Choroid plexus epithelial cell (primary cell): Measurements from ENCODE around the gene PGC.

Experiments used
- DNase-seq: peaks from one replicate; pipeline ENCODE4 v3.0.0-alpha.2; 2010; ENCODE audit warnings: low read depth
- H3K4me3 ChIP-seq: 2 replicates; pipeline ENCODE4 v1.5.1; 2011; ENCODE audit warnings: low read depth, mild to moderate bottlenecking, control low read depth, low read length, moderate library complexity
- TF ChIP-seq, protein P1 (sequence below): conservative IDR thresholded peaks from 2 replicates; pipeline ENCODE4 v1.5.1; 2011; ENCODE audit warnings: low read depth, mild to moderate bottlenecking, control low read depth, inconsistent platforms, low read length, moderate library complexity

The PGC gene

DNA sequence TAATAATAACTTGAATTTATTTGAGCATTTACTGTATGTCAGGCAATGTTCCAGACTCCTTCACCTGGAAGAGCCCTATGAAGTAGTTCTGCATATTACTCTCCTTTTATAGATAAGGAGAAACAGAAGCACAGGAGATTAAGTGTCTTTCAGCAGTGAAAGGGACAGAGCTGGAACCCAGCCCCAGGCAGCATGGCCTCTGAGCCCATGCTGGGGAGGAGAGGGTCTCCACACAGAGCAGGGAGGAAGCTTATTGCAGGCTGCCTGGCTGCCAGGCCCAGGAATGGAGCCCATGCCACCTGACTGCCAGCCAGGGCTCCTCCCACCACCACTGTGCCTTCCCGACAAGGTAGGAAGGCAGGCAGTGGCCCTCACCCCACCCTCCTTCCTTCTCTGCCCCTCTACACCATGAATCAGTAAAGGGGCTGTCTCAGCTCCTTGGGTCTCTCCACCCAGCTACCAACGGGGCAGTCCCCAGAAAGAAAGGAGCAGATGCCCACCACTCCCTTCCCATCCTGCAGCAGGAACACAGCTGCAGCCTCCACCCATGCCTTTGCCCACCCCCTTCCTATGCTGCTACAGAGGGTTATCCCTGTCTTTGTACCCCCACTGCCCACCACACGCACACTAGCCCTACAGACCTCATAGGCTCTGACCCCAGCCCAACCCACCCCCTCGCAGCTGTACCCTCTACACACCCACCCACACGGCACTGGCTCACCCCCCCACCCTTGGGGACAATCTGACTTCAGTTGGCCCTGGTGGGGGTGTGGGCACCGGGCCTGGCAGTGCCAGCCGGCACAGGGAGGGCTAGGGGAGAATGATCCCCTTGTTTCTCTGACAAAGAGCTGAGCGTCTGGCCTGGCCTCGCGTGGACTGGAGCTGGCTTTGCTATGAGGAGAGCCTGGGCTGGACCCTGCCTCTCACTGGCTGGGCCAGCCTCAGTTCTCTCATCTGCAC, 53.6 kb downstream of the PGC start:
- no peak overlapping the region for H3K4me3 ChIP-seq
- TF ChIP-seq, protein P1, sequence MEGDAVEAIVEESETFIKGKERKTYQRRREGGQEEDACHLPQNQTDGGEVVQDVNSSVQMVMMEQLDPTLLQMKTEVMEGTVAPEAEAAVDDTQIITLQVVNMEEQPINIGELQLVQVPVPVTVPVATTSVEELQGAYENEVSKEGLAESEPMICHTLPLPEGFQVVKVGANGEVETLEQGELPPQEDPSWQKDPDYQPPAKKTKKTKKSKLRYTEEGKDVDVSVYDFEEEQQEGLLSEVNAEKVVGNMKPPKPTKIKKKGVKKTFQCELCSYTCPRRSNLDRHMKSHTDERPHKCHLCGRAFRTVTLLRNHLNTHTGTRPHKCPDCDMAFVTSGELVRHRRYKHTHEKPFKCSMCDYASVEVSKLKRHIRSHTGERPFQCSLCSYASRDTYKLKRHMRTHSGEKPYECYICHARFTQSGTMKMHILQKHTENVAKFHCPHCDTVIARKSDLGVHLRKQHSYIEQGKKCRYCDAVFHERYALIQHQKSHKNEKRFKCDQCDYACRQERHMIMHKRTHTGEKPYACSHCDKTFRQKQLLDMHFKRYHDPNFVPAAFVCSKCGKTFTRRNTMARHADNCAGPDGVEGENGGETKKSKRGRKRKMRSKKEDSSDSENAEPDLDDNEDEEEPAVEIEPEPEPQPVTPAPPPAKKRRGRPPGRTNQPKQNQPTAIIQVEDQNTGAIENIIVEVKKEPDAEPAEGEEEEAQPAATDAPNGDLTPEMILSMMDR, result no peak
- DNase-seq, result no peak

DNA sequence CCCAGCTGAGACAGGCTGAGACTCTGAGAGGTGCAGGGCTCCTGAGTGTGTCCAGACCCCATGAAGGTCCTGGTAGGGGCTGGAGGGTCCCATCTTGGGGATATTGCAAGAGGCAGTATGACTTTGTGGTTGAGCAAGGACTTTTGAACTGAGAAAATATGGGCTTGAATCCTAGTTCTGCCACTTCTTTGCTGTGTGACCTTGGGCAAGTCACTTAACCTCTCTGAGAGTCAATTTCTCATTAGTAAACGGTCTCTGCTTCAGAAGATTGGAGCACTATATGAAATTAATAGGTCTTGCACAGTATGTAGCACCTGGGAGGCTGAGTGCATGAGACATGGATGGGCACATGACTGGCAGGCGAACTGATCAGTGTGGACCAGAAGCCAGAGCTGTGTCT, 54.5 kb downstream of the PGC start:
- DNase-seq, result no peak
- TF ChIP-seq, protein P1, result no peak
- H3K4me3 ChIP-seq, result no peak overlapping the region

DNA sequence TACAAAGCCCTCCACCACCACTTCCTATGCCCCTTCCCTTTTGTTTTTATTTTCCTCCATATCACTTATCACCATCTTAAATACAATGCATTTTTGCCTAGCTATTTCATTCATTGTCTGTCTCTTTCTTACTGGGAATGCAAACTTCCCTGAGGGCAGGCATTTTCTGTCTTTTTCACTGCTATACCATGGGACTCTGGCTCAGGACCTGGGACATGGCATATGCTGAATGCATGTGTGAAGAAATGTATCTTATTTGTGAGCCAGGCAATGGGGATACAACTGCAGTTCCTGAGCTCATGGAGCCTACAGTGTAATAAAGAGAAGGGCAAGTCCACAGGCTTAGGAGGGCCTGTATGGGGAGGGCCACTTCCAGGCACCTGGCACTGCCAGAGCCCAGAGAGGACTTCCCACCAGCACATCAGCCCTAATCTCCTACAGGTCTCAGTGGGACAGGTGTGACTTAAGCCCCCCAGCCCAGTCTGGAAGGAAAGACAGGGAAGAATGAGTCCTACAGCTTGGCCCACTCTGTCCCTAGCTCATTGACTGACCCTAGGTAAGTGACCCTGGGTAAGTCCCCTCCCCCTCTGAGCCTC, 55.0 kb downstream of the PGC start:
- no peak for DNase-seq
- H3K4me3 ChIP-seq, result no peak overlapping the region
- TF ChIP-seq, protein P1, result no peak

DNA sequence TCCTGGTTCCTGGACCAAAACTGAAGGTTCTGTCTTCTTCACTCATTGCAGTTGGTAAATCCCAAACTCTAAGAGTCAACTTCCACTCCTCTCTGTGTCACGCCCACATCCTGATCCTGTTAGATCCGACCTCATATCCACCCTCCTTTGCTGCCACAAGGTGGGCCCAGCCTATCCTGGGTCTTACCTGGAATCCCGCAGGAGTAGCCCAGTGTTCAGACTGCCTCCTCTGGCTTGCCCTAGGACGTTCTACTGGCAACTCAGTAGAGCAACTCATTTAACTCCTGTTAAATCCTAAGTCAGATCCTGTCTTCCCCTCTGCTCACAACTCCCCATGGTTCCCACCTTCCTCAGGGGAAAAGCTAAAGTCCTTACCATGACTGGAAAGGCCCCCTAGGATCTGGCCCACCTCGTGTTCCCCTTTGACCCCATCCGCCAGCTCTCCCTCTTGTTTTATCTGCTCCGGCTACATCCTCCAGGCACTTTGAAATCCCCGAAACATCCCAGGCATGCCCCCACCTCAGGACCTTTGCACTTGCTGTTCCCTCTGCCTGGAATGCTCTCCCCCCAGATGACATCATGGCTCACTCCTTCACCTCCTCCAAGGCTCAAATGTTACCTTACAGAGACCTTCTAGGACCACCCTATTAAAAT, 55.6 kb downstream of the PGC start:
- DNase-seq, result no peak
- TF ChIP-seq, protein P1, result no peak
- H3K4me3 ChIP-seq, result no peak overlapping the region

DNA sequence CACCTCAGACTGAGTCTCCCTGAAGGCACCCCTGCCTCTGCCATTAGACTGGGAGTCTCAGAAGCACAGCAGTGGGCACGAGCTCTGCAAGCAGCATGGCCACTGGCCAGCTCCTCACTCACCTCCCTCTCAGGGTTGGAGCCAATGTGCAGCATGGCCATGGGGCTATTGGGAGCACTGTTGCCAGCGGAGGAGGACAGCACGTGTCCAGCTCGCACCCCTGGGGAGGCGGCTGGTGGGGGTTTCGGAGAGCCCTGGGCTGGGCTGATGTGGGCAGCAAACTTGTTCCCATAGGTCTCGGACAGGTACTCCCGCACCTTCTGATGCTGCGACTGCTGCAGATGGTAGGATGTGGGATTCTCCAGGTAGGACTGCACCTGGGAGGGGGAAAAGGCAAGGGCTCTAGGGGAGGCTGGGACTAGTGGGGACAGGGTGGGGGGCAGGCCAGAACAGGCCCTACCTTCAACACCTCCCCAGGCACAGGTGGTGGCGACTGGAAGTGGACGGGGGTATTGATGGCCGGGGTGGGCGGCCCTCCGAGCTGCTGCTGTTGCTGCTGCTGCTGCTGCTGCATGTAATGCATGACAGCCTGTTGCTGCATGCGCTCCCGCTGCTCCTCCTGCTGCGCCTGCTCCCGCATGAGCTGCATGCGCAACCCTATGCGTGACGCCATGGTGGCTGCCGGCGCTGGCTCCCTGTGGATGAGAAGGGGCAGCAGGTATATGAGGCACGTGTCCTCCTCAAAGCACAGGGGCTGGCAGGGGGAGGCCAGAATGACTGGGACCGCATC, 56.5 kb downstream of the PGC start:
- no peak for DNase-seq
- TF ChIP-seq, protein P1, result no peak

DNA sequence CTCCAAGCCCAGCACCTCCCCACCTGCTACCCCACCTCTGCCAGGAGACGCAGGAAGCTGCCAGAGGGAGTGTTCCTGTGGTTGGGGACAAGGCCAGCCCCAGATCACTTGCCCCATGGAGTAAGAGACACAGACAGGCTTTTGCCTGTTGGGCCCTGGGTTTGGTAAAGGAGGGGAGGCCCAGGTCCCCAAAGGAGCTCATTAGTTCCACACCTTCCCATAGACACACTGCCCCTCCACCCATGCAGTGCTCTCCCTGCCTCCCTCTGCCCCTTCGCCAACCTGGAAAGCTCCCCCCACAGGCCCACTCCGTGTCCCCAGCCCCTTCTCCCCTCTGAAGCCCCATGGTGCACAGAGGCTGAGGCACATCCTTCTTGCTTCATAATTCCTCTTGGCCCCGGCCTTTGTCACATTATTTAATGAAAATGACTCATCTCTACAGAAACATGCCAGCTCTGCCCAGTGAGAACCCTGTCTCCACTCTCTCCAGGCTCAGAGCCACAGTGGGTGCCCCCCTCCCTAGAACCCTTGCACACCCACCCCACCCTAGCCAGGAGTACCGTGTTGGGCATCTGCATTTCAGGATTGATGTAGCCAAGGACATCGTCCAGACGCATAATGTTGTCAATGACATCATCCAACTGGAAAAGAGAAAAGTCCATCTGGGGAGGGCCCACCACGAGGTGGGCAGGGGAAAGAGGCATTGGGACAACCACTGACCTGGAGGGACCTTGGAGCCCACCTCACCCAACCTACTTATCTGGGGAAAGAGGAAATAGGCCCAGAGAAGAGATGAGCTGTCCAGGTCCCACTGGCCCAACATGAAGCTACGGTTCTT, 57.8 kb downstream of the PGC start:
- TF ChIP-seq, protein P1, result no peak
- no peak overlapping the region for H3K4me3 ChIP-seq
- DNase-seq, result no peak

More for the DNA sequence above, 56.5 kb downstream of the PGC start:
- no peak overlapping the region for H3K4me3 ChIP-seq
